ENCODE measurements around the gene AMIGO1. TPM values are rescaled to one million over a fixed set of nuclear protein-coding genes. Genes with fewer than 3 reads are reported as not detected.

The AMIGO1 gene
- total and polyA plus RNA-seq, 2 of the 8 experiments (the other 6 are each of a cell fraction or from before 2014, with no cell fraction given) = 1.5 to 2.7 TPM

DNA sequence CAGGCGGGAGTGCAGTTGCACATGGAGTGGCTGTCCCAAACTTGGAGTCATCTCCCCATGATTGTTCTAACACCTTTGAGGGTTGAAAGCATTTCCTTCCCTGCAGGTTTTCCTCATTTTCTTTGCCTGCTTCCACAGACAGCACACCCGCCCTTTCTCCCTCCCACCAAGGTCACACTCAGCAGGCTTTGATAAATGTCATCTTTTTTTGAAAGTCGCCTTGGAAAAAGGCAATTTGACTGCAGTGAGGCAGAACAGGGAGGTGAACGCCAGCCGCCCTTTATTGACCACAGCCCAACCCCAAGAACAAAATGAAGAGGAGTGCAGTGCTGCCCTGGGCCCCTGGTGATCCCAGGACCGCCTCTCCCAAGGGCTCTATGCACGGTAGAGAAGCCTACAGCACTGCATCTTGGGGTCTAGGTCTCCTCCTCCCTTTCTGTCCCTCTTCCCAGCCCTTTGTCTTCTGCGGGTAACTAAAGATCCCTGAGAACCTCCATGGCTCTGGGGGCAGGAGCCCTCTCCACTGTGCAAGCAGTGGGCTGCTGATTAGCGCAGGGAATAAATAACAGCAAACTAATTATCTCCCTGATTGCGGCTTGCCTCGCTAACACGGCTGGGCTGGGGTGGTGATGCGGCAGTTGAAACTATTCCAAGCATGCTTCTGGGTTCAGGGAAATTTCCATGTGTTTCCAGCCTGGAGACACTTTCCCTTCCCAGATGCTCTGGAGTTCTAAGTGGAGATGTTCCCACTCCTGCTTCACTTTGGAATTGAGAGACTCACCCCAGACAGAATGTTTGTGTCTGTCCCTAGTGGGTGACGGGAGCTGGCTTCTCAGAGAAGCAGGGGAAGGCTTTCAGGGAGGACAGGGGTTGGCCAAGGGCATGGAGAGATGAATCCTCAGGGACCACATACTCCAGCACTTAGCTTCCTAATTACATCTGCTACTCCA is 11.8 kb upstream of the AMIGO1 start:
- Histone ChIP-seq H3K9ac (replicated peaks in 1 of 4; ENCODE audit: extremely low read depth in 1 of 4, low read depth in 3 of 4, low read length in 3 of 4) (no peak overlapping the region), H3K23me2 (ENCODE audit: low read depth, low read length) (no peaks in the 10 kb centered on the region), H2BK5ac (ENCODE audit: low read depth, low read length) (no peak overlapping the region), H4K8ac (ENCODE audit: extremely low read depth, insufficient read depth, low read length) (peak overlapping the region; percentile 45; the same call in 1 of the 2 replicates), H4K20me1 (replicated peaks in 1 of 2; ENCODE audit: control insufficient read depth in 1 of 2, insufficient read depth in 2 of 2, low read length in 2 of 2) (no peaks in the 10 kb centered on the region), H3K18ac (ENCODE audit: extremely low read depth, low read length) (no peak overlapping the region), H2AFZ (ENCODE audit: low read length) (0 out of 2 replicates have a peak overlapping the region, but pooled peaks have one; percentile 8), H2BK12ac (ENCODE audit: low read depth, low read length) (no peak overlapping the region), H3K4me1 (replicated peaks in 1 of 4; ENCODE audit: control insufficient read depth in 3 of 4, insufficient read depth in 4 of 4, low read length in 3 of 4) (no peaks in the 10 kb centered on the region), H2BK15ac (ENCODE audit: low read length) (no peak overlapping the region), H4K91ac (replicated peaks; ENCODE audit: insufficient read length, low read length) (no peak overlapping the region), H3K27me3 (replicated peaks in 1 of 4; ENCODE audit: control insufficient read depth in 3 of 4, extremely low read depth in 1 of 4, insufficient read depth in 3 of 4, low read length in 3 of 4) (0 out of 7 replicates have a peak, but pooled peaks cover 0 to 2% (median 0%) of the 10 kb centered on the region in 4 experiments), H2BK20ac (ENCODE audit: low read length) (no peak overlapping the region), H2AK5ac (ENCODE audit: low read depth, low read length) (no peak overlapping the region), H3K79me2 (ENCODE audit: control insufficient read depth in 1 of 2, insufficient read depth in 2 of 2, low read length in 2 of 2) (no peaks in the 10 kb centered on the region), H3K23ac (ENCODE audit: insufficient read length) (no peak overlapping the region), H3K4me2 (ENCODE audit: insufficient read depth in 1 of 2, low read depth in 2 of 2, low read length in 2 of 2) (no peak overlapping the region), H3K79me1 (ENCODE audit: low read depth, low read length) (no peaks in the 10 kb centered on the region), H3K27ac (ENCODE audit: low read depth, low read length) (no peak overlapping the region), H3K14ac (ENCODE audit: insufficient read length) (no peak overlapping the region), H3K36me3 (ENCODE audit: control insufficient read depth in 2 of 4, insufficient read depth in 4 of 4, low read length in 3 of 4) (no peaks in the 10 kb centered on the region), H3K4ac (replicated peaks; ENCODE audit: insufficient read length, low read depth, low read length) (no peak overlapping the region), H3K4me3 (ENCODE audit: extremely low read depth in 1 of 4, insufficient read depth in 2 of 4, low read depth in 3 of 4, low read length in 4 of 4) (no peak overlapping the region), H3K9me3 (ENCODE audit: insufficient read depth in 2 of 2, low read depth in 1 of 2, low read length in 1 of 2) (no peaks in the 10 kb centered on the region), H4K5ac (ENCODE audit: insufficient read length, low read depth, low read length) (no peak overlapping the region), H3K56ac (replicated peaks; ENCODE audit: insufficient read length, low read depth, low read length) (no peak overlapping the region), H2BK120ac (replicated peaks; ENCODE audit: low read depth, low read length) (no peak overlapping the region)
- FAIRE-seq (no peak), DNase-seq (ENCODE audit: low read depth in 1 of 2, low spot score in 2 of 2) (no peak)
- TF ChIP-seq FOSL1 (IDR thresholded peaks at IDR 0.05; ENCODE audit: insufficient read depth, low read depth, low read length) (no peak), POLR2AphosphoS5 (IDR thresholded peaks at IDR 0.05; ENCODE audit: low read depth, low read length) (no peak), TCF12 (IDR thresholded peaks at IDR 0.05; ENCODE audit: low read depth, low read length) (no peak)
- ChIA-PET CTCF (ENCODE audit: partially characterized antibody) (interaction anchor here (0.7 to 43.7 kb wide), 6 partner anchors 9 to 26 kb away, joined by 3 to 1755 read pairs (median 350); partner anchors contain the start of genes AMIGO1, ATXN7L2, CYB561D1 and GPR61), POLR2A (ENCODE audit: partially characterized antibody) (interaction anchor here (1.7 kb wide), 1 partner anchor 60 kb away, joined by 3 read pairs; no protein-coding TSS in a partner anchor)
- WGBS, 2 experiments (ENCODE audit: extremely low coverage in 1 of 2, insufficient coverage in 1 of 2, insufficient read length in 1 of 2, insufficient replicate concordance in 2 of 2, low coverage in 1 of 2, low lambda C conversion rate in 2 of 2, missing lambda C conversion rate in 1 of 2) = 83% methylated on average over 14 of the region's 14 CpGs; no CpG with 5 or more reads in 1 of the 2 experiments
